GM13976 (cell line): ENCODE results near the gene TSHZ2.
"Not testable (repeated sequence)": the region's sequence is repeated elsewhere in the genome, so short reads cannot be mapped to it uniquely, and the experiment has no call there.

Experiments used
- DNase-seq: peaks from one replicate; pipeline ENCODE4 v3.0.0; 2012; ENCODE audit warnings: low spot score
- CTCF ChIP-seq: IDR thresholded peaks from 2 replicates; pipeline ENCODE4 v1.5.1; 2012; ENCODE audit warnings: borderline replicate concordance, mild to moderate bottlenecking; ENCODE audit not compliant: insufficient read depth; ENCODE audit errors: extremely low read depth, missing control alignments, control extremely low read depth
- in situ Hi-C: fragments of 300-500 bp; cut with MboI; formaldehyde crosslinking; loops from one replicate; pipeline ENCODE4 v1.12.0; 2022; ENCODE audit warnings: low sequenced_read_pairs, mixed read lengths, inconsistent platforms; ENCODE audit not compliant: unreplicated experiment

The TSHZ2 gene

DNA sequence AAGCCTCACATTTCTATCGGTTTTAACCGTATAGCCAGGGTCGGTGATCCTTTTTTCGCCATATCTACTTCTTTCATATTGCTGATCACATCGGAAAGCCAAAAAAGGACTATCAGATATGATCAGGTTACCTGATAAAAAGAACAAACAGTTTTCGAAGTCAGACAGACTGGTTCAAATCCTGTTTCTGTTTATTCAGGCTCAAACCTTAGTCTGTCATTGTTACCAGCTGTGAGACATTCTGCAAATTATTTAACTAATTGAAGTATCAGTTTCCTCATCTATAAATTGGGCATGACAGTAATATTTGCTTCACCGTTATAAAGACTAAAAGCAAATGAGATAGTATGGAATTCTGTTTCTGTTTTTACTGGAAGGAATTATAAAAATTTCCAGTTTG, 111.3 kb downstream of the TSHZ2 start:
- in situ Hi-C loops: no loop called here
- no peak for DNase-seq
- TF ChIP-seq CTCF: no peak

GRCh38 chr20:53084408-53084997, 112.3 kb downstream of the TSHZ2 start:
- in situ Hi-C loops: no loop called here
- no peak for DNase-seq
- TF ChIP-seq CTCF: no peak

GRCh38 chr20:53085720-53086119, 113.6 kb downstream of the TSHZ2 start:
- in situ Hi-C loops: no loop called here
- TF ChIP-seq CTCF: no peak
- DNase-seq: no peak

GRCh38 chr20:53087037-53087777, 115.0 kb downstream of the TSHZ2 start:
- no peak for TF ChIP-seq CTCF
- DNase-seq: no peak
- in situ Hi-C loops: no loop called here

DNA sequence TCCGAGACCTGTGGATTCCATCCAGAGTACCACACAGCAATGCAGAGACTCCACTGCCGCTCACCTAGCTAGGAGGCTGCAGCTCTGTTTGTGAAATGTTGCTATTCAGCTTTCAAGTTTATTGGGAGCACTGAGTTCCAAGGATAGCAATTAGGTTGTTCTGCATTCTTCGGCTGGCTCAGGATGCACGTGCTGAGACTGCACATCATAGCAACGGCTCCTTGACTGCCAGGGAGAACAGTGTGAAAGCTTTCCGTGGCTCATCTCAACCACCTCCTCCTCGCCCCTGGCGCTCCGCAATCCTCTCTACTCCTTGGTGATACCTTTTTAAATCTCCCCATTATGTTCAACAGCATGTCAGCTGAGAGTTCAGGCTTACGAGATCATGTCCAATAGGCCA, 116.6 kb downstream of the TSHZ2 start:
- TF ChIP-seq CTCF: no peak
- no peak for DNase-seq
- in situ Hi-C loops: no loop called here

- in situ Hi-C loops, DNase-seq: not testable (repeated sequence)
Measured at GRCh38 chr20:53089851-53090250, 117.7 kb downstream of the TSHZ2 start.

DNA sequence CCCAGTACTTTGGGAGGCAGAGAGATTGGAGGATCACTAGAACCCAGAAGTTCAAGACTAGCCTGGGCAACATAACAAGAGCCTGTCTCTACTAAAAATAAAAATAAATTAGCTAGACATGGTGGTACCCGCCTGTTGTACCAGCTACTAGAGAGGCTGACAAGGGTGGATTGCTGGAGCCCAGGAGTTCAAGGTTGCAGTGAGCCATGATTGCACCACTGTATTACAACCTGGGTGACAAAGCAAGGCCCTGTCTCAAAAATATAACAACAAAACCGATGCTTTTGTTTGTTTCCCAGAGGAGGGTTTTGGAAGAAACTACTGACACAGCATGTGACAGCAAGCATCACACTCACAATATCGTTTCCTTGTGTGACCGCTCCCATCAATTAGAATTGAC, 119.6 kb downstream of the TSHZ2 start:
- no peak for DNase-seq
- in situ Hi-C loops: no loop called here
- TF ChIP-seq CTCF: no peak
